Dendritic cell treated with granulocyte-macrophage colony-stimulating factor and Interleukin-4, amounts not matched to agents 40 ng/mL and 50 ng/mL, for 4 days (primary cell): ENCODE results near the gene DNAJA3.

Experiments used
- H3K27ac Mint-ChIP-seq: one replicate; pipeline ENCODE4 v1.8.0; 2022; ENCODE audit warnings: mild to moderate bottlenecking, mixed read lengths
- H3K27me3 Mint-ChIP-seq: one replicate; pipeline ENCODE4 v1.8.0; 2022; ENCODE audit warnings: mild to moderate bottlenecking, mixed read lengths
- H3K36me3 Mint-ChIP-seq: one replicate; pipeline ENCODE4 v1.8.0; 2022; ENCODE audit warnings: low read depth, mixed read lengths
- H3K4me1 Mint-ChIP-seq: one replicate; pipeline ENCODE4 v1.8.0; 2022; ENCODE audit warnings: low read depth, mixed read lengths
- H3K4me3 Mint-ChIP-seq: one replicate; pipeline ENCODE4 v1.8.0; 2022; ENCODE audit warnings: mild to moderate bottlenecking, moderate library complexity, mixed read lengths
- H3K9me3 Mint-ChIP-seq: one replicate; pipeline ENCODE4 v1.8.0; 2022; ENCODE audit warnings: mixed read lengths
- intact Hi-C: fragments of 100-400 bp; cut with micrococcal nuclease; formaldehyde crosslinking; loops from one replicate; pipeline ENCODE4 v1.15.0; 2022

The DNAJA3 gene

GRCh38 chr16:4425378-4426020, at the start of gene DNAJA3:
TSS of gene DNAJA3 (plus strand) at chr16:4425868. CDS start at chr16:4425882, 14 bp downstream.
- Mint-ChIP-seq H3K9me3 (no peaks in the 10 kb centered on the region), H3K36me3 (peaks cover 40% of the 10 kb centered on the region), H3K4me3 (peak within 1 kb of the TSS; percentile 98), H3K4me1 (peaks cover 36% of the 10 kb centered on the region), H3K27me3 (no peaks in the 10 kb centered on the region), H3K27ac (peak within 1 kb of the TSS; percentile 99)
- intact Hi-C loops, result loop anchor here (1.0 kb wide), 1 partner anchor 10 kb away; no protein-coding TSS in a partner anchor

DNA sequence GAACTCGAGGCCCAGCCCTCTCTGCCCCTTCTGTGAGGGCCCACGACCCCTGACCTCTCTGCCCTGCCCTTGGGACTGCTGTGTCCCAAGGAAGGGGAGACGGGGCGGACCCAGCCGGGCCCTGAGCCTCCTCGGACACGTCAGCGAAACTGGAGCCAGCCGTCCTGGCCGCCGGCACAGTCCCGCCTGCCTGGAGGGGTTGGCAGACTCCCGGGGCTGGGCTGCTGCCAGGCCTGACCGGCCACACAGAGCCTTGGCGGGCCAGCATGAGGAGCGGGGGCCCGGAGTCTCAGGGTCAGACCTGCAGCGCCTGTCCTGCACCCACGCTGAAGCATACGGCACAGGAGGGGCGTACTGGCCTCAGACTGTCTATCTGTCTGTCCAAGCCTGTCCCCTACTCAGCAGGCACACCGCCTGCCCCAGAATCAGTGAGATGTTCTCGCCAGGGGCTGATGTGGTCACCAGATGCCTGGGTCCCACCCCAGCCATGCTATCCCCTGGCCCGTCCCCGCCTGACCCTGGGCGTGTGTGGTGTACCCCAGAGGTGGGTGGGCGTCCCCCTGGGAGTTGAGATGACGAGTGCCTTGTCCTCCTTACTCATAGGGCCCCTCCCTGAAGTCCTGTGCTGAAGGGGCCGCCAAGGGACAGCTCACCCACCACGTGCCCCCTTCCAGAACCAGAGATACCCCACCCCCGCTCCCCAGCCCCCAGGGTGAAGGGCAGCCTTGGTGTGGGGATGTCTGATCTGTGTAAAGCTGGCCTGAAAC, 49.4 kb upstream of the DNAJA3 start:
- peak overlapping the region; percentile 12 for H3K27ac Mint-ChIP-seq
- H3K27me3 Mint-ChIP-seq, result no peaks in the 10 kb centered on the region
- H3K4me1 Mint-ChIP-seq, result peaks cover 50% of the 10 kb centered on the region
- no peak overlapping the region for H3K4me3 Mint-ChIP-seq
- H3K9me3 Mint-ChIP-seq, result no peaks in the 10 kb centered on the region
- peaks cover 87% of the 10 kb centered on the region for H3K36me3 Mint-ChIP-seq
- intact Hi-C loops, result no loop called here

- H3K4me1 Mint-ChIP-seq, result peaks cover 48% of the 10 kb centered on the region
- no peak overlapping the region for H3K4me3 Mint-ChIP-seq
- H3K27ac Mint-ChIP-seq, result peak overlapping the region; percentile 12
- no peaks in the 10 kb centered on the region for H3K27me3 Mint-ChIP-seq
- H3K36me3 Mint-ChIP-seq, result peaks cover 94% of the 10 kb centered on the region
- intact Hi-C loops, result no loop called here
- H3K9me3 Mint-ChIP-seq, result no peaks in the 10 kb centered on the region
These were observed 48.6 kb upstream of the DNAJA3 start for GRCh38 chr16:4376893-4377572.

DNA sequence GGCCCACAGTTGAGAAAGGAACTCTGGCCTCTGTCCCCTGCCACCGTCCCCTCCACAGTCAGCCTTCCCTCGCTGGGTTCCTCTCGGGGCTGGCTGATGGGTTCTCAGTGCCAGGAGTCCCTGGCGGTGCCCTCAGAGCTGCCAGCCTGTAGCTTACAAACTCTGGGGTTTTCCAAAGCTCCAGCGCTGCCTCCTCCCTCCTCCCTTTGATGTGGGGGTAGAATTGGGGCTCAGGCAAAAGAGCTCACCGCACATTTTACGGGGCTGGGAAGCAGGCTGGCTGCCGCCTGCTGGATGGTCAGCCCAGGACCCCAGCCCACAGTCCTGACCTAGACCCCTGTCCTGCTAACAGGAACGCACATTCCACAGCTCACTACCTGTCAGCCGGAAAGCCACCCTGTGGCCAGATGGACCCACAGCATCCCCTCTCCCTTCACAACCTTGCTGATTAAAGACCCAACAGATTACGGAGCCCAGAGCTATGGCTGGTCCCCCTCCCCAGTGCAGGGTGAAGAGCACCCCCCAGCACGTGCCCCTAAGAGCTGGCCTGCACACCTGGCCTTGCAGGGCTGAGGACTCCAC, 48.0 kb upstream of the DNAJA3 start:
- H3K36me3 Mint-ChIP-seq, result peaks cover 100% of the 10 kb centered on the region
- peaks cover 41% of the 10 kb centered on the region for H3K4me1 Mint-ChIP-seq
- H3K27ac Mint-ChIP-seq, result no peak overlapping the region
- no peak overlapping the region for H3K4me3 Mint-ChIP-seq
- no peaks in the 10 kb centered on the region for H3K27me3 Mint-ChIP-seq
- H3K9me3 Mint-ChIP-seq, result no peaks in the 10 kb centered on the region
- intact Hi-C loops, result no loop called here

- intact Hi-C loops, result no loop called here
- H3K9me3 Mint-ChIP-seq, result no peaks in the 10 kb centered on the region
- H3K36me3 Mint-ChIP-seq, result peaks cover 100% of the 10 kb centered on the region
- no peak overlapping the region for H3K27ac Mint-ChIP-seq
- no peak overlapping the region for H3K4me3 Mint-ChIP-seq
- H3K4me1 Mint-ChIP-seq, result peaks cover 36% of the 10 kb centered on the region
- no peaks in the 10 kb centered on the region for H3K27me3 Mint-ChIP-seq
These were observed 47.5 kb upstream of the DNAJA3 start for GRCh38 chr16:4378161-4378666.

DNA sequence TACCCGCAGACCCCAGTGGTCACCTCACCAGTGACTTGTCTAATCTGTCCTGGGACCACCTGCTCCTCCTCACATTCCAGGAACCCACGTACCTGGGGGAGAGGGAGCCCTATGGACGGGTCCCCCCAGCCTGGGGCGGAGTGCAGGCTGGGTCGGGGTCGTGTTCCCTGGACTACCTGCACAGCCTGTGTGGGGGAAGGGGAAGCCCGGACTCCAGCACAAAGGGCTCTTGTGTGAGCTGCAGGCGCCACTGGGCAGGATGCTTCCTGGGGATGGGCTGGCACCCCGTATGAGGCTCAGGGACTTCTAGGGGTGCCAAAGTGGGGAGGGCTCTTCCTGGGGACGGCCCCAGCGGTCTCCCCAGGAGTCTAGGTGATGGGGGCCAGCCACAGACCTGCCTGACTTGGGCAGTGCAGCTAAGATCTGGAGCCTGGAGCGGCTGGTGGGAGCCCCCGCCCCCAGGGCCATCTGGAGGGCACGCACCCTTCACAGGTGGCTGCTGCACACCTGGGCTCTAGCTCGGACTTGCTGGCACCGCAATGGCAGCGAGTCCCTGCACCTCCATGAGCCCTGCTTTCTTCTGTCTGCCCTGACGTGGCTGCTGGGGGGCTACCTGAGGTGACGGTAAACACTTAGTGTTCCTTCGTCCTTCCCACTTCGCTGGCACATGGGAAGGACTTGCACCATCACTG, 46.5 kb upstream of the DNAJA3 start:
- Mint-ChIP-seq H3K4me1 (peaks cover 27% of the 10 kb centered on the region), H3K27me3 (no peaks in the 10 kb centered on the region), H3K36me3 (peaks cover 100% of the 10 kb centered on the region), H3K27ac (no peak overlapping the region), H3K4me3 (no peak overlapping the region), H3K9me3 (no peaks in the 10 kb centered on the region)
- intact Hi-C loops, result no loop called here

- intact Hi-C loops, result no loop called here
- Mint-ChIP-seq H3K27ac (no peak overlapping the region), H3K9me3 (no peaks in the 10 kb centered on the region), H3K4me1 (peaks cover 20% of the 10 kb centered on the region), H3K27me3 (no peaks in the 10 kb centered on the region), H3K36me3 (peaks cover 100% of the 10 kb centered on the region), H3K4me3 (no peak overlapping the region)
These were observed 45.3 kb upstream of the DNAJA3 start for GRCh38 chr16:4380119-4381063.

DNA sequence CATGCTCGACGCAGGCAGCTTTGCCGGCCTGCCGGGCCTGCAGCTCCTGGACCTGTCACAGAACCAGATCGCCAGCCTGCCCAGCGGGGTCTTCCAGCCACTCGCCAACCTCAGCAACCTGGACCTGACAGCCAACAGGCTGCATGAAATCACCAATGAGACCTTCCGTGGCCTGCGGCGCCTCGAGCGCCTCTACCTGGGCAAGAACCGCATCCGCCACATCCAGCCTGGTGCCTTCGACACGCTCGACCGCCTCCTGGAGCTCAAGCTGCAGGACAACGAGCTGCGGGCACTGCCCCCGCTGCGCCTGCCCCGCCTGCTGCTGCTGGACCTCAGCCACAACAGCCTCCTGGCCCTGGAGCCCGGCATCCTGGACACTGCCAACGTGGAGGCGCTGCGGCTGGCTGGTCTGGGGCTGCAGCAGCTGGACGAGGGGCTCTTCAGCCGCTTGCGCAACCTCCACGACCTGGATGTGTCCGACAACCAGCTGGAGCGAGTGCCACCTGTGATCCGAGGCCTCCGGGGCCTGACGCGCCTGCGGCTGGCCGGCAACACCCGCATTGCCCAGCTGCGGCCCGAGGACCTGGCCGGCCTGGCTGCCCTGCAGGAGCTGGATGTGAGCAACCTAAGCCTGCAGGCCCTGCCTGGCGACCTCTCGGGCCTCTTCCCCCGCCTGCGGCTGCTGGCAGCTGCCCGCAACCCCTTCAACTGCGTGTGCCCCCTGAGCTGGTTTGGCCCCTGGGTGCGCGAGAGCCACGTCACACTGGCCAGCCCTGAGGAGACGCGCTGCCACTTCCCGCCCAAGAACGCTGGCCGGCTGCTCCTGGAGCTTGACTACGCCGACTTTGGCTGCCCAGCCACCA, 44.4 kb upstream of the DNAJA3 start:
- Mint-ChIP-seq H3K27ac (no peak overlapping the region), H3K4me1 (peaks cover 20% of the 10 kb centered on the region), H3K36me3 (peaks cover 100% of the 10 kb centered on the region), H3K27me3 (no peaks in the 10 kb centered on the region), H3K9me3 (no peaks in the 10 kb centered on the region), H3K4me3 (no peak overlapping the region)
- intact Hi-C loops, result no loop called here

DNA sequence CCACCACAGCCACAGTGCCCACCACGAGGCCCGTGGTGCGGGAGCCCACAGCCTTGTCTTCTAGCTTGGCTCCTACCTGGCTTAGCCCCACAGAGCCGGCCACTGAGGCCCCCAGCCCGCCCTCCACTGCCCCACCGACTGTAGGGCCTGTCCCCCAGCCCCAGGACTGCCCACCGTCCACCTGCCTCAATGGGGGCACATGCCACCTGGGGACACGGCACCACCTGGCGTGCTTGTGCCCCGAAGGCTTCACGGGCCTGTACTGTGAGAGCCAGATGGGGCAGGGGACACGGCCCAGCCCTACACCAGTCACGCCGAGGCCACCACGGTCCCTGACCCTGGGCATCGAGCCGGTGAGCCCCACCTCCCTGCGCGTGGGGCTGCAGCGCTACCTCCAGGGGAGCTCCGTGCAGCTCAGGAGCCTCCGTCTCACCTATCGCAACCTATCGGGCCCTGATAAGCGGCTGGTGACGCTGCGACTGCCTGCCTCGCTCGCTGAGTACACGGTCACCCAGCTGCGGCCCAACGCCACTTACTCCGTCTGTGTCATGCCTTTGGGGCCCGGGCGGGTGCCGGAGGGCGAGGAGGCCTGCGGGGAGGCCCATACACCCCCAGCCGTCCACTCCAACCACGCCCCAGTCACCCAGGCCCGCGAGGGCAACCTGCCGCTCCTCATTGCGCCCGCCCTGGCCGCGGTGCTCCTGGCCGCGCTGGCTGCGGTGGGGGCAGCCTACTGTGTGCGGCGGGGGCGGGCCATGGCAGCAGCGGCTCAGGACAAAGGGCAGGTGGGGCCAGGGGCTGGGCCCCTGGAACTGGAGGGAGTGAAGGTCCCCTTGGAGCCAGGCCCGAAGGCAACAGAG, 43.5 kb upstream of the DNAJA3 start:
- no peak overlapping the region for H3K27ac Mint-ChIP-seq
- H3K4me1 Mint-ChIP-seq, result peaks cover 20% of the 10 kb centered on the region
- H3K4me3 Mint-ChIP-seq, result no peak overlapping the region
- no peaks in the 10 kb centered on the region for H3K9me3 Mint-ChIP-seq
- intact Hi-C loops, result no loop called here
- peaks cover 100% of the 10 kb centered on the region for H3K36me3 Mint-ChIP-seq
- no peaks in the 10 kb centered on the region for H3K27me3 Mint-ChIP-seq

- intact Hi-C loops, result no loop called here
- peaks cover 14% of the 10 kb centered on the region for H3K4me1 Mint-ChIP-seq
- H3K27me3 Mint-ChIP-seq, result no peaks in the 10 kb centered on the region
- peaks cover 100% of the 10 kb centered on the region for H3K36me3 Mint-ChIP-seq
- H3K27ac Mint-ChIP-seq, result no peak overlapping the region
- no peak overlapping the region for H3K4me3 Mint-ChIP-seq
- H3K9me3 Mint-ChIP-seq, result no peaks in the 10 kb centered on the region
These were observed 42.8 kb upstream of the DNAJA3 start for GRCh38 chr16:4382795-4383357.
